Activated CD8-positive, alpha-beta memory T cell treated with anti-CD3 and anti-CD28 coated beads for 48 hours (primary cell): ENCODE results near the gene GYPC.

ENCODE experiments used
- DNase-seq, 3 experiments: peaks; one replicate each; pipeline ENCODE4 v3.0.0-alpha.2; 2020; ENCODE audit warnings: low read depth in 2 of 3, low spot score in 2 of 3

The GYPC gene

GRCh38 chr2:126649101-126649500 lies 6.9 kb upstream of the GYPC start:
- DNase-seq: no peak

- DNase-seq: no peak
These were observed 5.0 kb upstream of the GYPC start for GRCh38 chr2:126650994-126651393.

DNA sequence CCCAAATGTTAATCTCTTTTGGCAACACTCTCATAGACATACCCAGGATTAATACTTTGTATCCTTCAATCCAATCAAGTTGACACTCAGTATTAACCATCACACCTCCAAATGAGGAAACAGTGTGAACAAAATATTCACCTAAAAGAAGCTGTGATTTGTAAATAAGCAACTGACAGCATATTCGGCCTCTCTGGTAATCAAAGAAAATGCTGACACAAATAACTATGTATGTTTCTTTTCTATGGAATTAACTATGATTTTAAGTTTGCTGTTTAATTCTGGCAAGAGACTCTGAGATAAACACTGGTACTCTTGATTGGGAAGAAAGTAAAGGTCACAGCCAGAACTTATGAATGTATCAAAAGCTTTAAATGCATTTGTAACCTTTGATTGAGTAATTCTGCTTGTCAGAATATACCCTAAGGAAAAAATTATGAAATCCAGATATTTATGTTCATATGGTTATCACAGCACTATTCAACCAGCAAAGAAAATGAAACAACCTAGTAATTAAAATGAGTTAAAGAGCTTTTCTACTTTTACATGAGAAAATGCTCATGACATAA lies 3.6 kb upstream of the GYPC start:
- no peak for DNase-seq

GRCh38 chr2:126653109-126653508 lies 2.8 kb upstream of the GYPC start:
- no peak for DNase-seq

- no peak for DNase-seq
These were observed 2.2 kb upstream of the GYPC start for GRCh38 chr2:126653761-126654160.

DNA sequence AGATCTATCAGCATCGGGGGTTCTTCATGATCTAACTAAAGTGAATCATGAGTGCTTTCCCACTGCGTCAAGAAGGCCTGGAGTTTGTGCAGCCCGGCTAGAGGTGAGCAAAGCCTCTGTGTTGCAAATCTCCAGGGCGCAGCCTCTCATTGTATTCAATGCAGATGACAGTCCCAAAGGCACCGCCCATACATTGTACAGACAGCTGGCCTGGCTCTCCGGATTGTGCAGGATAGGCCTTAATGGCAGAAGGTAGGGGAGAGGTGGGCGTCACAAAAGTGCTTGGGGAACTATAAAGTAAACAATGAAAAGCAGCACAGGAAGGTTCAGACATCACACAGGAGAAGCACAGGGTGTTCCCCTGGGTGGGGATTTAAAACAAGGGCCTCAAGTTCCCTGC lies 907 bp upstream of the GYPC start:
- no peak for DNase-seq

DNA sequence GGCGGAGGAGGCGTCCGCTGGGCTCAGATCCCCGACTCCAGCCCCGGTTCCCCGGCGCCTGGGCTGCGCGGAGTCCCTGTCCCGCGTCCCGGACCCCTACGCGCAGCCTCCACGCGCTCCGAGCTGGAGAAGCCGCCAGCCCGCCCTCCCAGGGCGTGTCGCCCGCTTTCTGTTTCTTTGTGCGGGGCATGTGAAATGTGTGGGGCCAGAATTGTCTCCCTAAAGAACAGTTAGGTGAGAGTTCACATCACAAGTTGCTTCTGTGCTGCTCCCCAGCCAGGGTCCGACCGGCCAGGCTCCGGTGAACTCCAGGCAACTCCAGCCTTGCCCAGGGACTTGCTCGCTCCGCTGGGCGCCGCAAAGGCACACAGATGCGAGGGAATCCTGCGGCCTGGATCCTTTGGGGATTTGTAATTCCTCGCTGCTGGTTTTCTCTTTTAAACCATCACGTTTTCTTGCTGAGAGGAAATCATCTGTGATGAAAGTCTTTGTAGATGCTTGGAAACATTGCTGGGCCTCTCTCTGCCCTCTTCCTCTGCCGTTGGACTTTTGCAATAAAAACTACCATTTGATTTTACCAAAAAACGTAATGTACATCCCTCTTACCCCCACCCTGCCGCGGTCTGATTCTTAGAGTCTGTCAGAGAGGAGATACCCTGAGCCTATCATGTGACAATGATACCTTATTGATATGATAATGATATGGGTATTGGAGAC lies 631 bp downstream of the GYPC start:
- no peak for DNase-seq

- DNase-seq: no peak
These were observed 1.2 kb downstream of the GYPC start for GRCh38 chr2:126657148-126657635.

GRCh38 chr2:126657636-126658318 lies 1.8 kb downstream of the GYPC start:
- peak in 2 of 3 experiments; percentile 52 to 53 for DNase-seq

DNA sequence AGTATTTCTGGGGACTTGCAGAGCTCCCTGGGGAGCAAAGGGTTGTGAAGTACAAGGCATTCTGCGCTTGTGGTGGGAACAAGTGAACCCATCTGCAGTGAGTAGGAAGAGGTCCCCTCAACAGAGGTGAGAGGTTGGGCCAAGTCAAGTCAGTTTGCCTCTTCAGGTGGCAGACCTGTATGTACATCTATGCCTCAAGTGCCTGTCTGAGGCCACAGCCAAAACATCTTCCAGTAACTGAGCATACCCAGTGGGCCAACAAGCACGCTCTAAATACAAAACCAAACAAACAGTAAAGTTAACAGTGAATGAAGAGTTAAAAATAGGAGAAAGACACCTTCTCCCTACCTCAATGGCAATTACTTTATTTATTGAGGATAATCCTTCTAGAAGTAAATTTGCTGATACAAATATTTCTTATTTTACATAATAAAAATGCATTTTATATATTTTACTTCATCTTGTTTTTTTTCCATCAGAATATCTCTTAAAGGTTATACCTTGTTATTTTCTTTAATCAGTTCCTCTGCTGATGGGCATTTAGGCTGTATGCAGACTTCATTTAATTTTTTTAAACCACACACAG lies 2.5 kb downstream of the GYPC start:
- no peak for DNase-seq

- peak in 2 of 3 experiments; percentile 30 to 34 for DNase-seq
These were observed 3.1 kb downstream of the GYPC start for GRCh38 chr2:126658905-126659561.

DNA sequence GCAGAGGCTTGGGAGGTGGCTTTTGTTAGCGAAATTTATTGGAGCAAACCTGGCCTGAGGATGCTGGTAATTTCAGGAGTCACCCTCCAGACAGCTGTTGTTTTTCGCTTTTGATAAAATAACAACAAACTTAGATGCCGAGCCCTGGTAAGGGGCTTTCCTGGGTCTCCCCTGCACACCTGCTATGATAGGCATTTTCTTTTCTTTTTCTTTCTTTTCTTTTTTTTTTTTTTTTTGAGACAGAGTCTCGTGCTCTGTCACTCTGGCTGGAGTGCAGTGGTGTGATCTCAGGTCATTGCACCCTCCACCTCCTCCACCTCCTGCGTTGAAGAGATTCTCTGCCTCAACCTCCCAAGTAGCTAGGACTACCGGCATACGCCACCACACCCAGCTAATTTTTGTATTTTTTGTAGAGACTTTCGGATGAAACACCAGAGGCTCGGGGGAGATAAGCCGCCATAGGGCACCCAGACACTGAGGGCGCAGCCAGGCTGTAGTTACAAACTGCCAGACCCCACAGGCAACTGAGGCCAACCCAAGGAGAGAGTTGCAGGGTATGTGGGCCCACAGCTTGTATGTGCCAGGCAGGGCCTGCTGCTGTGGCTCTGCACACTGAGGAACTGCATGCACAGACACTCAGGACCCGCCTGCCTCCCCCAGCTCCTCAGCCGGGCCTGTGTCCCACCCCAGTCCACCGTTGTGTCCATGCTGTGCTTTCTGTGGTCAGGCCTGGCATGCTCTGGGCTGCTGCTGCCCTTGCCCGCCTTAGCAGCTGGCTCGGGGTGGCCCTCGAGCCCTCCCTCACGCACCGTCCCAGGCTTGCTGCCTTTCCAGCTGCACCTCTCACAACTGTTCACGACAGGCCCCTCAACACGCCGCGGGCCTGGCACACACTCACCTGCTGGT lies 3.9 kb downstream of the GYPC start:
- DNase-seq: no peak

GRCh38 chr2:126660971-126661370 lies 5.0 kb downstream of the GYPC start:
- DNase-seq: no peak

DNA sequence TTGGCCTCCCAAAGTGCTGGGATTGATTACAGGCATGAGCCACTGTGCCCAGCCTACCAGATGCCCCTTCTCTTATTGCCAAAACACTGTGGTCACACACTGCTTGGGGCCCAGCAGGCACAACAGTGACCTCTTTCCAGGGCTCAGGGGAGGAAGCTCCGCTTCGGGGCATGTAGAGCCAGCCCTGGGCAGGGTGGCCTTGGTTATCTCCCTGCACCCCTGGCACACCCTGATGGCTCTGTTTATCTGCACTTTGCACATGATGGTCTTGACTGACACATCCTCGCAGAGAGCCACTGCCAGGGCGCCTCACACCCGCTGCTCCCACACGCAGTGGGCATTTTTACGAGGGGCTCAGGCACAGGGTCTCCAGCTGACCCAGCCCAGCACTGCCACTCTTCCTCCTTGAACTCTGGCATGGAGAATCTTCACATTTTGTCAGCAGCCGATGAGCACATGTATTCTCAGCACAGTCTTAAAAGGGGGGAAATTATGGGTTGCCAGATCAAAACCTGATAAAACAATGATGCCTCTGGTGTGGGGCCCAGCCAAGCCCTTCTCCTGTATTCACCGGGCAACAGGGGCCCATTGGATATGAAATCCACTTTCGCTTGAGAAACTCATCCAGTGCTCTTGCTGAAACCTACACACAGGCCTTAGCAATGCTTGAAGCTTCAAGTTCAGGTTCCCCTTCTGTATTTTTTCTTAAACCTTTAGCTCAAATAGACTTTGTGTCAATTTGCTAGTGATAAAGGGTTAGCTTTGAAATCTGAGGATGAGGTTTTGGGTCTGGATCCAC lies 5.9 kb downstream of the GYPC start:
- DNase-seq: no peak

DNA sequence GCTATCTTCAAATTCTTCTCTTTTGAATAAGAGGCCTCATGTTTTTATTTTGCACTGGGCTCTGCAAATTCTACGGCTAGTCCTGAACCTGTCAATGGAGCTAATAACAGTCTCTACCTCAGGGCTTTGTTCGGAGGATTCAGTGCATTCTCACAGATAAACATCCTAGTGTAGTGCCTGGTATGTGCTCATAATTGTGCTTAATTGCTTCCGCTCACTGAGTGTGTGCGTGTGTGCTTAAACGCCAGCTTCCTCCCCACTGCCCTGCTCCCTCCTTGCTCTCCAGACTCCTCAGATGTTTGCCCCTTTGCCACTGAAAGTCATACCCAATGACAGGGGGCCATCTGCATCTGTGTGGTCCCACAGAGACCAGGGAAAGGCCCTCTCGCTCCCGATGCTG lies 6.7 kb downstream of the GYPC start:
- DNase-seq: no peak

GRCh38 chr2:126663184-126663963 lies 7.4 kb downstream of the GYPC start:
- DNase-seq: no peak

GRCh38 chr2:126664234-126664633 lies 8.3 kb downstream of the GYPC start:
- no peak for DNase-seq

DNA sequence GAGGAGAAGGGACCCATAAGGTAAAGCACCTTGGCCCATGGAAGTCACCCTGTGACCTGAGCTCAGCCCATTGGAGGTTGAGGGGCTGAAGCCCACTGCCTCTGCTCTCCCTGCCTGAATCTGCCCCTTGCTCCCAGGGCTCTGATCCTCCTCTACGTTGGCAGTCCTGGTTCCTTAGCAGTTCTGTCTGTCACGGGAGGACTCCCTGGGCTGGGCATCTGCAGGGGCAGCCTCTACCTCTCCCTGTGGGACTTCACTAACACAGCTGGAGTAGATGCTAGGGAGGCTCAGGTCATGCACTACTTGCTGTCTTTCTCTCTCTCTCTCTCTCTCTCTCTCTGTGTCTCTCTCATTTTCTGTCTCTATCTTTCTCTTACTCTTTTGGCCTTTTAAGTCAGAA lies 8.7 kb downstream of the GYPC start:
- DNase-seq: no peak

DNA sequence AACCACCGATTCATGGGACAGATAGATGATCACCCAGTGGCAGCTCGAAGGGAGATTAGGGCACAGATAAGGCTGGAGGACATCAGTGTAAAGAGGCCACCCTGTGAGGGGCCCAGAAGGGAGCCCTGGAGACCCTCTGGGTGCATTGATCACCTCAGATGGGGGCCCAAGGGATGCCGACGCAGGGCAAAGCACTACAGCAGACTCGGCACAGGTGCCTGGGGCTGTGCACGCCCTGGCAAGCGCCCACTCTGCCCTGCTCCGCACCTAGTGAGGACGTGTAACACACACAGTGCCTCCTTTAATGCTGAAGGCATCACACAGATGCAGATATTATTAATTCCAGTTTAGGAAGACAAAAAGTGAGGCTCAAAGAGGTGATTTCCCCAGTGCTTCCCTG lies 9.5 kb downstream of the GYPC start:
- no peak for DNase-seq
